Panc1 (cell line): ENCODE data around the gene GABRG3. TPM values are rescaled to one million over a fixed set of nuclear protein-coding genes. Genes with fewer than 3 reads are reported as not detected.

Experiments used
- ATAC-seq: fragments of 200-7000 bp; cut with Tn5 transposase; 2 replicates; pipeline ENCODE4 v1.9.1; 2020; ENCODE audit warnings: mild to moderate bottlenecking, moderate library complexity
- BruUV-seq: library from RNA; stranded (reverse); fragments of 400-500 nt; replicated peaks from 2 replicates; lab custom pipeline; 2021; lab: Mats Ljungman, UMichigan
- CTCF ChIA-PET: fragments of 300-600 bp; sonication (Branson Sonifier 250); formaldehyde crosslinking; loops from one replicate; lab custom pipeline; 2022; ENCODE audit warnings: antibody characterized with exemption; lab: Charles Lee
- POLR2A ChIA-PET: fragments of 300-600 bp; sonication (Branson Sonifier 250); formaldehyde crosslinking; loops from one replicate; lab custom pipeline; 2022; ENCODE audit warnings: antibody characterized with exemption; lab: Charles Lee
- DNase-seq: peaks from one replicate; pipeline ENCODE4 v3.0.0-alpha.2; 2010; ENCODE audit warnings: low read depth, low spot score
- H3K27ac ChIP-seq: 2 replicates; pipeline ENCODE4 v1.5.1; 2011; ENCODE audit warnings: mild to moderate bottlenecking, low read length, inconsistent platforms
- H3K27me3 ChIP-seq: fragments of 200-500 bp; sonication (Bioruptor generic); 2 replicates; pipeline ENCODE4 v1.6.0; 2014; ENCODE audit warnings: low read length, inconsistent platforms; ENCODE audit not compliant: control insufficient read depth, insufficient read depth
- H3K36me3 ChIP-seq: fragments of 200-500 bp; sonication (Bioruptor generic); 2 replicates; pipeline ENCODE4 v1.5.1; 2014; ENCODE audit warnings: inconsistent platforms, mild to moderate bottlenecking, low read length, moderate library complexity; ENCODE audit not compliant: control insufficient read depth, insufficient read depth
- H3K4me1 ChIP-seq: 2 replicates; pipeline ENCODE4 v1.5.1; 2011; ENCODE audit warnings: inconsistent platforms, mild to moderate bottlenecking, low read length, moderate library complexity; ENCODE audit not compliant: control insufficient read depth, insufficient read depth
- H3K4me3 ChIP-seq, 2 experiments: 2 replicates each; pipeline ENCODE4 v1.5.1; 2011 to 2012; ENCODE audit warnings: low read depth in 2 of 2, low read length in 2 of 2, mild to moderate bottlenecking in 2 of 2, inconsistent platforms in 1 of 2, moderate library complexity in 1 of 2
- H3K9me3 ChIP-seq: fragments of 200-500 bp; sonication (Bioruptor generic); 2 replicates; pipeline ENCODE4 v1.5.1; 2014; ENCODE audit warnings: low read depth, mild to moderate bottlenecking, inconsistent platforms, low read length, moderate library complexity; ENCODE audit not compliant: control insufficient read depth, insufficient read depth
- POLR2AphosphoS5 ChIP-seq: IDR thresholded peaks from 2 replicates; pipeline ENCODE4 v1.6.1; 2012; ENCODE audit warnings: mild to moderate bottlenecking, low read depth, low read length, moderate library complexity
- SIN3A ChIP-seq: IDR thresholded peaks from 2 replicates; pipeline ENCODE4 v1.6.1; 2012; ENCODE audit warnings: low read depth, mild to moderate bottlenecking, low read length, moderate library complexity, borderline replicate concordance; ENCODE audit not compliant: insufficient read depth
- TCF7L2 ChIP-seq: IDR thresholded peaks from 2 replicates; pipeline ENCODE4 v1.6.1; 2011; ENCODE audit warnings: mild to moderate bottlenecking, low read depth, low read length, inconsistent platforms
- in situ Hi-C: cut with HindIII; loops from 2 replicates; pipeline ENCODE4 v1.10.0; 2016; ENCODE audit warnings: low sequenced_read_pairs, low pct_unique_long_range_greater_than_20kb
- intact Hi-C: fragments of 100-400 bp; cut with micrococcal nuclease; formaldehyde crosslinking; loops from one replicate; pipeline ENCODE4 v1.10.0; 2022; ENCODE audit not compliant: unreplicated experiment
- total RNA-seq: library from RNA; stranded (reverse); gene quantifications from one replicate; pipeline ENCODE4 v1.2.1, GENCODE V29; 2021; ENCODE audit not compliant: unreplicated experiment
- TF ChIP-seq, protein P1 (sequence below): fragments of 450-650 bp; IDR thresholded peaks from 2 replicates; pipeline ENCODE4 v1.5.1; 2017; ENCODE audit warnings: mild to moderate bottlenecking
- TF ChIP-seq, protein P2 (sequence below), 2 experiments: IDR thresholded peaks; 2 replicates each; pipeline ENCODE4 v1.6.1; 2011 to 2012; ENCODE audit warnings: low read depth in 2 of 2, control low read depth in 1 of 2, low read length in 1 of 2, mild to moderate bottlenecking in 1 of 2, moderate library complexity in 1 of 2; ENCODE audit not compliant: insufficient read depth in 1 of 2

GABRG3 gene
- total RNA-seq, 1 experiment from 2014 or later: not detected

DNA sequence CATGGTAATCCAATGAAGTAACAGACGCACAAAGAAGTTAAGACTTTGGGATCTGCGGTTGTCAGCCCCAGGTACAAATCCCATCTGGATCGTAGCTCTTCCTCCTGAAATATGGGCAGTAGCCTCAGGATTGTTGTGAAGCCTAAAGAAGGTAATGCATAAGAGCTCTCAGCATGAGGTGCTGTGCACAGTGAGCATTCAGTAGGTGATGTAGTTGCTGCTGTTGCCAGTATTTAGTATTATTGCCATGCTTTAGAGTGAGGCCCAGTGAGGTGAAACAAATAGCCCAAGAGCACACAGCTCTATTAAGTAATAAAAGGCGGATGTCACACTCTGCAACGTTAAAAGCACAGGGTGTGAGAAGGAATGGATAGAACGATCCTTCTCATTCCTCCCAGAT, 225.7 kb downstream of the GABRG3 start:
- CTCF ChIA-PET: no interaction called here
- no peak overlapping the region for H3K4me3 ChIP-seq
- no peaks in the 10 kb centered on the region for H3K36me3 ChIP-seq
- POLR2A ChIA-PET: no interaction called here
- no peak for ATAC-seq
- H3K27ac ChIP-seq: no peak overlapping the region
- DNase-seq: no peak
- no TSS peak for BruUV-seq
- no peaks in the 10 kb centered on the region for H3K9me3 ChIP-seq
- no peaks in the 10 kb centered on the region for H3K27me3 ChIP-seq
- H3K4me1 ChIP-seq: no peaks in the 10 kb centered on the region
- intact Hi-C loops: no loop called here
- TF ChIP-seq, protein P1, sequence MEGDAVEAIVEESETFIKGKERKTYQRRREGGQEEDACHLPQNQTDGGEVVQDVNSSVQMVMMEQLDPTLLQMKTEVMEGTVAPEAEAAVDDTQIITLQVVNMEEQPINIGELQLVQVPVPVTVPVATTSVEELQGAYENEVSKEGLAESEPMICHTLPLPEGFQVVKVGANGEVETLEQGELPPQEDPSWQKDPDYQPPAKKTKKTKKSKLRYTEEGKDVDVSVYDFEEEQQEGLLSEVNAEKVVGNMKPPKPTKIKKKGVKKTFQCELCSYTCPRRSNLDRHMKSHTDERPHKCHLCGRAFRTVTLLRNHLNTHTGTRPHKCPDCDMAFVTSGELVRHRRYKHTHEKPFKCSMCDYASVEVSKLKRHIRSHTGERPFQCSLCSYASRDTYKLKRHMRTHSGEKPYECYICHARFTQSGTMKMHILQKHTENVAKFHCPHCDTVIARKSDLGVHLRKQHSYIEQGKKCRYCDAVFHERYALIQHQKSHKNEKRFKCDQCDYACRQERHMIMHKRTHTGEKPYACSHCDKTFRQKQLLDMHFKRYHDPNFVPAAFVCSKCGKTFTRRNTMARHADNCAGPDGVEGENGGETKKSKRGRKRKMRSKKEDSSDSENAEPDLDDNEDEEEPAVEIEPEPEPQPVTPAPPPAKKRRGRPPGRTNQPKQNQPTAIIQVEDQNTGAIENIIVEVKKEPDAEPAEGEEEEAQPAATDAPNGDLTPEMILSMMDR: no peak
- TF ChIP-seq SIN3A (no peak), TCF7L2 (no peak), POLR2AphosphoS5 (no peak)
- TF ChIP-seq, protein P2, sequence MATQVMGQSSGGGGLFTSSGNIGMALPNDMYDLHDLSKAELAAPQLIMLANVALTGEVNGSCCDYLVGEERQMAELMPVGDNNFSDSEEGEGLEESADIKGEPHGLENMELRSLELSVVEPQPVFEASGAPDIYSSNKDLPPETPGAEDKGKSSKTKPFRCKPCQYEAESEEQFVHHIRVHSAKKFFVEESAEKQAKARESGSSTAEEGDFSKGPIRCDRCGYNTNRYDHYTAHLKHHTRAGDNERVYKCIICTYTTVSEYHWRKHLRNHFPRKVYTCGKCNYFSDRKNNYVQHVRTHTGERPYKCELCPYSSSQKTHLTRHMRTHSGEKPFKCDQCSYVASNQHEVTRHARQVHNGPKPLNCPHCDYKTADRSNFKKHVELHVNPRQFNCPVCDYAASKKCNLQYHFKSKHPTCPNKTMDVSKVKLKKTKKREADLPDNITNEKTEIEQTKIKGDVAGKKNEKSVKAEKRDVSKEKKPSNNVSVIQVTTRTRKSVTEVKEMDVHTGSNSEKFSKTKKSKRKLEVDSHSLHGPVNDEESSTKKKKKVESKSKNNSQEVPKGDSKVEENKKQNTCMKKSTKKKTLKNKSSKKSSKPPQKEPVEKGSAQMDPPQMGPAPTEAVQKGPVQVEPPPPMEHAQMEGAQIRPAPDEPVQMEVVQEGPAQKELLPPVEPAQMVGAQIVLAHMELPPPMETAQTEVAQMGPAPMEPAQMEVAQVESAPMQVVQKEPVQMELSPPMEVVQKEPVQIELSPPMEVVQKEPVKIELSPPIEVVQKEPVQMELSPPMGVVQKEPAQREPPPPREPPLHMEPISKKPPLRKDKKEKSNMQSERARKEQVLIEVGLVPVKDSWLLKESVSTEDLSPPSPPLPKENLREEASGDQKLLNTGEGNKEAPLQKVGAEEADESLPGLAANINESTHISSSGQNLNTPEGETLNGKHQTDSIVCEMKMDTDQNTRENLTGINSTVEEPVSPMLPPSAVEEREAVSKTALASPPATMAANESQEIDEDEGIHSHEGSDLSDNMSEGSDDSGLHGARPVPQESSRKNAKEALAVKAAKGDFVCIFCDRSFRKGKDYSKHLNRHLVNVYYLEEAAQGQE (IDR thresholded peaks at IDR 0.05; ENCODE audit: insufficient read depth in 1 of 2, low read depth in 2 of 2, low read length in 1 of 2): no peak
- in situ Hi-C loops: no loop called here

DNA sequence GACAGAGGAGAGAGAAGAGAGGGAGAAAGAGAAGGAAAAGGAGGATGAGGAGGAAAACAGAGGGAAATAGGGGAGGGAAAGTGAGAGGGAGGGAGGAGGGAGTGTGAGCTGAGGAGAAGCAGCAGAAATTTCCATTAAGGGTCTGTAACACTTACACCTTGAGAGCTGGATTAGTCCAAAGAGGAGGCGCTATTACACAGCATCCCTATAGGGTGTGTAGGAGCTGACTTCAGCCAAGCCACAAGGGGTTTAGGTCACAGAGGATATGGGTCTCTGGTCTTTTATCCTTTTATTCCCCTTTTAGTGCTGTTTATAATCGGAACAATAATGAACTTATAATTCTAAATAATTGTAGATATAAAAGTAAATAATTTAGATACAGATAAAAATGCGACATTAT, 230.4 kb downstream of the GABRG3 start:
- H3K27me3 ChIP-seq: no peaks in the 10 kb centered on the region
- ATAC-seq (no peak), DNase-seq (no peak)
- intact Hi-C loops (no loop called here), in situ Hi-C loops (no loop called here)
- no TSS peak for BruUV-seq
- H3K4me1 ChIP-seq: no peaks in the 10 kb centered on the region
- POLR2A ChIA-PET: no interaction called here
- no peaks in the 10 kb centered on the region for H3K36me3 ChIP-seq
- H3K4me3 ChIP-seq: no peak overlapping the region
- H3K9me3 ChIP-seq: no peaks in the 10 kb centered on the region
- H3K27ac ChIP-seq: no peak overlapping the region
- no peak for TF ChIP-seq POLR2AphosphoS5
- TF ChIP-seq TCF7L2: no peak
- TF ChIP-seq, protein P1: no peak
- TF ChIP-seq, protein P2 (IDR thresholded peaks at IDR 0.05; ENCODE audit: insufficient read depth in 1 of 2, low read depth in 2 of 2, low read length in 1 of 2): no peak
- no peak for TF ChIP-seq SIN3A
- CTCF ChIA-PET: no interaction called here
